ENCODE measurements around the gene CTSH.
"Not testable (repeated sequence)": the region's sequence is repeated elsewhere in the genome, so short reads cannot be mapped to it uniquely, and the experiment has no call there.

Gene CTSH

GRCh38 chr15:78916088-78916487, 28.8 kb downstream of the CTSH start:
- H3K27ac Mint-ChIP-seq: no peak overlapping the region
- peaks cover 8 to 13% of the 10 kb centered on the region in 2 donors for H3K4me1 Mint-ChIP-seq (ENCODE audit: low read depth in 2 of 2)
- ATAC-seq (replicated peaks): no peak
- H3K9me3 Mint-ChIP-seq: no peaks in the 10 kb centered on the region
- peaks cover 57% of the 10 kb centered on the region for H3K36me3 Mint-ChIP-seq (ENCODE audit: insufficient read depth)
- H3K27me3 Mint-ChIP-seq: no peaks in the 10 kb centered on the region
- H3K4me3 Mint-ChIP-seq: no peak overlapping the region
- DNase-seq: no peak

- DNase-seq (no peak), ATAC-seq (replicated peaks) (peak; percentile 14)
- H3K27ac Mint-ChIP-seq: no peak overlapping the region
- no peaks in the 10 kb centered on the region for H3K9me3 Mint-ChIP-seq
- H3K4me1 Mint-ChIP-seq (ENCODE audit: low read depth in 2 of 2): peaks cover 9 to 13% of the 10 kb centered on the region in 2 donors
- H3K36me3 Mint-ChIP-seq (ENCODE audit: insufficient read depth): peaks cover 59% of the 10 kb centered on the region
- no peaks in the 10 kb centered on the region for H3K27me3 Mint-ChIP-seq
- no peak overlapping the region for H3K4me3 Mint-ChIP-seq
Measured at GRCh38 chr15:78915341-78916087, 29.3 kb downstream of the CTSH start.

DNA sequence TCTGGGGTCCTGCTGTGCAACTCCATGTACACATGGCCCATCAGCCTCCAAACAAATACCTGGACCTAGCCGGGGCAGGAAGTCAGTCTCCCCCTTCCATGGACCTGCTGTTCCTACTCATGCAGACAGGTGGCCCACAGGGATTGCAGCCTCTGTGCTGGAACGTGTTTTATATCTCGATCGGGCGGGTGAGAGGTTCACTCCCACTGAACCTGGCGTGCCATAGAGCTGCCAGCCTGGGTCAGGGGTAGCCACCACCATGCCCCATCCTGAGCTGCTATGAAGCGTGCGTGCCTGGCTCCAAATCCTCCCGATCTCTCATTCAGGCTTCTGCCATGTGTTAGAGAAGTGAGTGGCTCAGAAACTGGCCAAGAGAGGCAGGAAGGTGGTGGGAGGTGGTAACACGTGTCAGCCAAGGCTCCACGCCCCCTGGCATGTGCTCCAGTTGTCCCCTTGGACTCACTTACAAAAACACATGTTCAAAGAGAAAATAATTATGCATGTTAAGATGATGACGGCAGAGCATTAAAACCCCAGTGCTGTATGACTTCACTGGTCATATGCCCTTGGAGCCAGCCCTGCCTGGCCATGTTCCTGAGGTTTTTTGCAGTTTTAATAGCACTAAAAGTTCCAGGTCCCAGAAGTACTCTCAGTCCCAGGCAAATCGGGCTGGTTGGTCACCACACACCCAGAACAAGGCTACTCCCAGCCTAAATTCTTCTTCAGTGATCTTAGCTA, 30.6 kb downstream of the CTSH start:
- ATAC-seq (replicated peaks): no peak
- DNase-seq: no peak
- H3K27ac Mint-ChIP-seq: peak overlapping the region; percentile 65 to 81

DNA sequence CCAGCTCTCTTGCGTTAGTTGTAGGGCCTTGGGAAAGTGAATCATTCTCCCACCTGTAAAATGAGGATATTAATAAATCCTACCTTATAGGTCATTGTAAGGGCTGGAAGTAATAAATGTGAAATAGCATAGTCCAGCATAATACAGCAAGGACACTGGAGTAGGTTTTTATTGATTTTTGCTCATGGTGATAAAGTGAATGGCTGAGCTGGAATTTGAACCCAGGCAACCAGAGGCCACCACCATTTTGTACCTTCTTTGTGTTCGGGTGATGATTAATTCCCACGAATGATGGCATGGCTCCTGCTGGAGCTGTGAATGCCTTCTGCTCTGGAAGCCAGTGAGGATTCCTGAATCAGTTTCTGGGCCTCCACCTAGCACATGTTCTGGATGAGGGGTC, 31.8 kb downstream of the CTSH start:
- peak overlapping the region; percentile 49 to 55 for H3K27ac Mint-ChIP-seq
- ATAC-seq (replicated peaks): no peak
- H3K4me1 Mint-ChIP-seq (ENCODE audit: low read depth in 2 of 2): peaks cover 20 to 22% of the 10 kb centered on the region in 2 donors
- DNase-seq: no peak
- no peak overlapping the region for H3K4me3 Mint-ChIP-seq
- H3K27me3 Mint-ChIP-seq: no peaks in the 10 kb centered on the region
- H3K9me3 Mint-ChIP-seq: no peaks in the 10 kb centered on the region
- H3K36me3 Mint-ChIP-seq (ENCODE audit: insufficient read depth): peaks cover 61% of the 10 kb centered on the region

More for the DNA sequence above, 30.6 kb downstream of the CTSH start:
- no peak overlapping the region for H3K4me3 Mint-ChIP-seq
- H3K27me3 Mint-ChIP-seq: no peaks in the 10 kb centered on the region
- peaks cover 18 to 20% of the 10 kb centered on the region in 2 donors for H3K4me1 Mint-ChIP-seq (ENCODE audit: low read depth in 2 of 2)
- H3K9me3 Mint-ChIP-seq: no peaks in the 10 kb centered on the region
- peaks cover 58% of the 10 kb centered on the region for H3K36me3 Mint-ChIP-seq (ENCODE audit: insufficient read depth)

DNA sequence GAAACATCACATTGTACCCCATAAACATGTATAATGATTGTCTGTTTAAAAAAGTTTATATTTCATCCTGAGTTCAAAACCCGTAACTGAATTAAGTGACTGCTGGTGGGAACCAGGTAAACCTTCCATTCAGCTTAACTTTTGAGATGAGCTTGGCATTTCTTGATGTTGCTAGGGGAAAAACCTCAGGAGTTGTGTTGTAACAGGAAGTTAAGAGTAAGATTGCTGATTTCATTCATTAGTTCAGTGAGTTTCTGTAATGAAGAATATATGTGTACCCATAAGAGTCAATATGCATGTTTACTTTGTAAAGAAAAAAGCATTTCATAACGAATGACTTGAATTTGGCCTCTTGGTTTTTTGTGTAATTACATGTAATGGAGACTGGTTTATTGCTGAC, 32.5 kb downstream of the CTSH start:
- Mint-ChIP-seq H3K4me1 (ENCODE audit: low read depth in 2 of 2) (peaks cover 23 to 24% of the 10 kb centered on the region in 2 donors), H3K9me3 (no peaks in the 10 kb centered on the region), H3K4me3 (no peak overlapping the region), H3K27me3 (no peaks in the 10 kb centered on the region), H3K27ac (peak overlapping the region; percentile 49 to 55), H3K36me3 (ENCODE audit: insufficient read depth) (peaks cover 63% of the 10 kb centered on the region)
- DNase-seq: no peak
- no peak for ATAC-seq (replicated peaks)

- Mint-ChIP-seq H3K36me3 (ENCODE audit: insufficient read depth) (peaks cover 72% of the 10 kb centered on the region), H3K4me3 (no peak overlapping the region), H3K4me1 (ENCODE audit: low read depth in 2 of 2) (peaks cover 24 to 26% of the 10 kb centered on the region in 2 donors), H3K27me3 (no peaks in the 10 kb centered on the region), H3K9me3 (no peaks in the 10 kb centered on the region), H3K27ac (peak overlapping the region; percentile 19 to 57)
- ATAC-seq (replicated peaks): no peak
- DNase-seq: no peak
Measured at GRCh38 chr15:78910271-78910670, 34.6 kb downstream of the CTSH start.

- no peak overlapping the region for H3K4me3 Mint-ChIP-seq
- peak; percentile 64 for ATAC-seq (replicated peaks)
- H3K36me3 Mint-ChIP-seq (ENCODE audit: insufficient read depth): peaks cover 72% of the 10 kb centered on the region
- peak; percentile 14 to 24 (median 21) for DNase-seq
- H3K27ac Mint-ChIP-seq: peak overlapping the region in 1 of 2 donors; percentile 57
- no peaks in the 10 kb centered on the region for H3K27me3 Mint-ChIP-seq
- H3K9me3 Mint-ChIP-seq: no peaks in the 10 kb centered on the region
- H3K4me1 Mint-ChIP-seq (ENCODE audit: low read depth in 2 of 2): peaks cover 24 to 26% of the 10 kb centered on the region in 2 donors
Measured at GRCh38 chr15:78909791-78910228, 35.0 kb downstream of the CTSH start.

- Mint-ChIP-seq H3K4me1 (ENCODE audit: low read depth in 2 of 2) (peaks cover 24 to 26% of the 10 kb centered on the region in 2 donors), H3K27me3 (no peaks in the 10 kb centered on the region), H3K9me3 (no peaks in the 10 kb centered on the region), H3K36me3 (ENCODE audit: insufficient read depth) (peaks cover 74% of the 10 kb centered on the region), H3K4me3 (no peak overlapping the region), H3K27ac (peak overlapping the region; percentile 29 to 44)
- ATAC-seq (replicated peaks) (no peak), DNase-seq (no peak)
Measured at GRCh38 chr15:78909160-78909695, 35.6 kb downstream of the CTSH start.

DNA sequence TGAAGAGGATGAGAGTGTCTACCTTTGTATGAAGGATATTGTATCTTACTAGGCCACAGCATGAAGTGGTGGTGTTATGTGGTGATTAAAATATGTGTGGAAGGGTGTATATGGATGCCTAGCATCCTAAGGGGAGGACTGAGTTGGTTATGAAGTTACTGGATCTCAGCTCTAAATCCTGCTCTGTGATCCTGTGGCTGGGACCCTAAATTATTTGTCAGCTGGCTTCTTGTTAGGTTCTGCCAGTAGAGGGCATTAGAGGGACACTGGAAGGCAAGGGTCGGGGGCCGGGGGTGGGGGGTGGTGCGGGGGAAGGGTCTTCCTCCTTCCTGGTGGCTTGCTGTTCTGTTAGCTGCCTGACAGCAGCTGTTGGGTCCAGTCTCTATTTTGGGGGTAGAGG, 37.3 kb downstream of the CTSH start:
- no peak for ATAC-seq (replicated peaks)
- H3K4me3 Mint-ChIP-seq: no peak overlapping the region
- H3K27ac Mint-ChIP-seq: peak overlapping the region; percentile 61 to 65
- no peaks in the 10 kb centered on the region for H3K9me3 Mint-ChIP-seq
- H3K27me3 Mint-ChIP-seq: no peaks in the 10 kb centered on the region
- peaks cover 82% of the 10 kb centered on the region for H3K36me3 Mint-ChIP-seq (ENCODE audit: insufficient read depth)
- peaks cover 20 to 27% of the 10 kb centered on the region in 2 donors for H3K4me1 Mint-ChIP-seq (ENCODE audit: low read depth in 2 of 2)
- no peak for DNase-seq

DNA sequence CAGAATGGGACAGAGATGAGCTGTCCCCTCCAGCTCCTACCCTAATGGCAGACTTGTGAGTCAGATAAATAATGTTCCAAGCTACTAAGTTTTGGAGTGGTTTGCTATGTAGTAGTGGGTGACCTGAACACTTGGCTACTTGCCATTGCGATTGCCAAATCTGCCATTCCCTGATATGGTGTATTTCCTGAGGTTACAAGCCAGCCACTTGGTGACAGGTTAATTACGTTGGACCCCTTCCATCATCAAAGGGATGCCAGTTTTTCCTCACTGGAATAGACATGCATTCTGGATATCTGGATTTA, 38.6 kb downstream of the CTSH start:
- H3K27ac Mint-ChIP-seq: no peak overlapping the region
- H3K27me3 Mint-ChIP-seq: no peaks in the 10 kb centered on the region
- ATAC-seq (replicated peaks) (no peak), DNase-seq (no peak)
- peaks cover 18 to 24% of the 10 kb centered on the region in 2 donors for H3K4me1 Mint-ChIP-seq (ENCODE audit: low read depth in 2 of 2)
- no peaks in the 10 kb centered on the region for H3K9me3 Mint-ChIP-seq
- peaks cover 84% of the 10 kb centered on the region for H3K36me3 Mint-ChIP-seq (ENCODE audit: insufficient read depth)
- H3K4me3 Mint-ChIP-seq: no peak overlapping the region

- H3K27ac Mint-ChIP-seq: peak overlapping the region; percentile 6 to 10
- no peaks in the 10 kb centered on the region for H3K27me3 Mint-ChIP-seq
Measured at GRCh38 chr15:78904599-78905358, 40.1 kb downstream of the CTSH start.

GRCh38 chr15:78902281-78903032, 42.4 kb downstream of the CTSH start:
- peaks cover 4 to 16% of the 10 kb centered on the region in 2 donors for H3K4me1 Mint-ChIP-seq (ENCODE audit: low read depth in 2 of 2)
- peaks cover 97% of the 10 kb centered on the region for H3K36me3 Mint-ChIP-seq (ENCODE audit: insufficient read depth)
- not testable (repeated sequence) for H3K9me3 Mint-ChIP-seq; H3K27me3 Mint-ChIP-seq; ATAC-seq (replicated peaks); DNase-seq; H3K4me3 Mint-ChIP-seq
- peak overlapping the region in 1 of 2 donors; percentile 79 for H3K27ac Mint-ChIP-seq

More at GRCh38 chr15:78904599-78905358, 40.1 kb downstream of the CTSH start:
- no peaks in the 10 kb centered on the region for H3K9me3 Mint-ChIP-seq
- ATAC-seq (replicated peaks): no peak
- no peak overlapping the region for H3K4me3 Mint-ChIP-seq
- peaks cover 90% of the 10 kb centered on the region for H3K36me3 Mint-ChIP-seq (ENCODE audit: insufficient read depth)
- H3K4me1 Mint-ChIP-seq (ENCODE audit: low read depth in 2 of 2): peaks cover 10 to 18% of the 10 kb centered on the region in 2 donors
- DNase-seq: no peak

Measured in effector memory CD8-positive, alpha-beta T cell (primary cell).